HEK293 (cell line): ENCODE results near the gene GZF1.

Experiments
- ZNF146 ChIP-seq: fragments of 450-650 bp; formaldehyde crosslinking; IDR thresholded peaks from 2 replicates; pipeline ENCODE4 v1.5.1; 2016; ENCODE audit warnings: missing biosample characterization, missing genetic modification characterization
- ZNF302 ChIP-seq: fragments of 450-650 bp; formaldehyde crosslinking; IDR thresholded peaks from 2 replicates; pipeline ENCODE4 v1.5.1; 2016; ENCODE audit warnings: missing biosample characterization, missing genetic modification characterization, low read depth
- ZNF404 ChIP-seq: fragments of 450-650 bp; formaldehyde crosslinking; IDR thresholded peaks from 2 replicates; pipeline ENCODE4 v1.5.1; 2017; ENCODE audit warnings: missing biosample characterization, missing genetic modification characterization
- TF ChIP-seq, protein P1 (sequence below): fragments of 450-650 bp; formaldehyde crosslinking; IDR thresholded peaks from 2 replicates; pipeline ENCODE4 v1.5.1; 2016; ENCODE audit warnings: missing biosample characterization, missing genetic modification characterization

GRCh38 chr20:23374441-23374840, 12.5 kb downstream of the GZF1 start:
- TF ChIP-seq ZNF302 (no peak), ZNF146 (tag by site-specific recombination) (no peak), ZNF404 (no peak)
- TF ChIP-seq, protein P1, sequence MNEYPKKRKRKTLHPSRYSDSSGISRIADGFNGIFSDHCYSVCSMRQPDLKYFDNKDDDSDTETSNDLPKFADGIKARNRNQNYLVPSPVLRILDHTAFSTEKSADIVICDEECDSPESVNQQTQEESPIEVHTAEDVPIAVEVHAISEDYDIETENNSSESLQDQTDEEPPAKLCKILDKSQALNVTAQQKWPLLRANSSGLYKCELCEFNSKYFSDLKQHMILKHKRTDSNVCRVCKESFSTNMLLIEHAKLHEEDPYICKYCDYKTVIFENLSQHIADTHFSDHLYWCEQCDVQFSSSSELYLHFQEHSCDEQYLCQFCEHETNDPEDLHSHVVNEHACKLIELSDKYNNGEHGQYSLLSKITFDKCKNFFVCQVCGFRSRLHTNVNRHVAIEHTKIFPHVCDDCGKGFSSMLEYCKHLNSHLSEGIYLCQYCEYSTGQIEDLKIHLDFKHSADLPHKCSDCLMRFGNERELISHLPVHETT (tag by site-specific recombination), result no peak
